Stomach (tissue), 9 donors: ENCODE results near the gene TMEM176A. TPM values are rescaled to one million over a fixed set of nuclear protein-coding genes. Genes with fewer than 3 reads are reported as not detected.
"Not testable (repeated sequence)": the region's sequence is repeated elsewhere in the genome, so short reads cannot be mapped to it uniquely, and the experiment has no call there.

Experiments used
- DNase-seq, 2 donors: peaks; one replicate each; pipeline versions ENCODE4 v3.0.0 to v3.0.0-alpha.2; 2013 to 2019
- H3K27ac ChIP-seq, 5 donors: fragments of 200-600 bp in 4 of 5; sonication (generic) in 4 of 5; one replicate each; pipeline ENCODE4 v1.5.1; 2013 to 2019; ENCODE audit warnings: mild to moderate bottlenecking in 1 of 5, moderate library complexity in 1 of 5
- H3K27me3 ChIP-seq, 3 donors: fragments of 200-600 bp; sonication (generic); one replicate each; pipeline ENCODE4 v1.5.1; 2017 to 2019; ENCODE audit warnings: mixed run types in 1 of 3
- H3K36me3 ChIP-seq, 4 donors: fragments of 200-600 bp; sonication (generic); 1 replicate in 3 of 4; 2 replicates in 1 of 4; pipeline ENCODE4 v1.5.1; 2016 to 2019
- H3K4me1 ChIP-seq, 4 donors: fragments of 200-600 bp; sonication (generic); one replicate each; pipeline ENCODE4 v1.5.1; 2016 to 2019
- H3K4me3 ChIP-seq, 4 donors: fragments of 200-600 bp; sonication (generic) in 3 of 4; one replicate each; pipeline ENCODE4 v1.5.1; 2016 to 2019; ENCODE audit warnings: mild to moderate bottlenecking in 1 of 4
- H3K9me3 ChIP-seq, 4 donors: fragments of 200-600 bp; sonication (generic); one replicate each; pipeline ENCODE4 v1.5.1; 2016 to 2019
- EP300 ChIP-seq: sonication (generic); formaldehyde crosslinking; IDR thresholded peaks from one replicate; pipeline ENCODE4 v1.6.1; 2017; ENCODE audit warnings: antibody characterized with exemption
- POLR2A ChIP-seq, 4 donors: fragments of 450-650 bp; IDR thresholded peaks; one replicate each; pipeline ENCODE4 v1.6.1; 2016; ENCODE audit warnings: antibody characterized with exemption in 4 of 4, control low read depth in 2 of 4, mild to moderate bottlenecking in 1 of 4, moderate library complexity in 1 of 4
- POLR2AphosphoS5 ChIP-seq, 3 donors: sonication (generic); formaldehyde crosslinking; IDR thresholded peaks; one replicate each; pipeline ENCODE4 v1.6.1; 2016; ENCODE audit warnings: antibody characterized with exemption in 3 of 3
- WGBS, 5 donors: extraction: QIAGEN DNeasy Blood & Tissue Kit in 3 of 5; methylation state at CpG; one replicate each; pipeline versions ENCODE4 v1.1.5 to v1.1.7; 2013 to 2018; 5-methylcytosine and 5-hydroxymethylcytosine counted together
- intact Hi-C: fragments of 100-400 bp; cut with DNase I; formaldehyde crosslinking; loops from one replicate; pipeline ENCODE4 v1.15.1; 2023; ENCODE audit warnings: low total_unique reads
- polyA plus RNA-seq, 3 donors: library from polyadenylated mRNA; stranded (reverse); fragments of 200-250 nt; gene quantifications; one replicate each; pipeline ENCODE4 v1.2.3, GENCODE V29; 2013
- total RNA-seq, 5 donors: library from RNA; depleted of rRNA; stranded (reverse); fragments of >200 nt; gene quantifications; one replicate each; pipeline versions ENCODE4 v1.1.0 to v1.2.3, GENCODE V29; 2014 to 2016
- TF ChIP-seq, protein P1 (sequence below), 7 experiments: fragments of 450-650 bp in 4 of 7; fragments of 200-600 bp in 3 of 7; sonication (generic) in 3 of 7; IDR thresholded peaks; one replicate each; pipeline ENCODE4 v1.5.1; 2016 to 2019; ENCODE audit warnings: antibody characterized with exemption in 7 of 7, control low read depth in 2 of 7, mild to moderate bottlenecking in 1 of 7
- donor health status: healthy with polysubstance abuse.
- donor health status: Bipolar disorder and iron deficiency.
- donor health status: healthy.

Gene TMEM176A
- total and polyA plus RNA-seq, 8 donors, result 14.7 to 116 (median 38.9) TPM

GRCh38 chr7:150806863-150807262 is 6.3 kb downstream of the TMEM176A start:
- Histone ChIP-seq H3K36me3 (peaks cover 0 to 30% (median 22%) of the 10 kb centered on the region in 4 donors), H3K27ac (no peak overlapping the region), H3K4me3 (no peak overlapping the region), H3K4me1 (peaks cover 0 to 9% (median 0%) of the 10 kb centered on the region in 4 donors), H3K9me3 (peaks cover 6 to 22% (median 19%) of the 10 kb centered on the region in 4 donors), H3K27me3 (peaks cover 0 to 15% (median 0%) of the 10 kb centered on the region in 3 donors)
- intact Hi-C loops, result no loop called here
- TF ChIP-seq POLR2AphosphoS5 (IDR thresholded peaks at IDR 0.05) (no peak), POLR2A (IDR thresholded peaks at IDR 0.05) (no peak), EP300 (no peak)
- TF ChIP-seq, protein P1, sequence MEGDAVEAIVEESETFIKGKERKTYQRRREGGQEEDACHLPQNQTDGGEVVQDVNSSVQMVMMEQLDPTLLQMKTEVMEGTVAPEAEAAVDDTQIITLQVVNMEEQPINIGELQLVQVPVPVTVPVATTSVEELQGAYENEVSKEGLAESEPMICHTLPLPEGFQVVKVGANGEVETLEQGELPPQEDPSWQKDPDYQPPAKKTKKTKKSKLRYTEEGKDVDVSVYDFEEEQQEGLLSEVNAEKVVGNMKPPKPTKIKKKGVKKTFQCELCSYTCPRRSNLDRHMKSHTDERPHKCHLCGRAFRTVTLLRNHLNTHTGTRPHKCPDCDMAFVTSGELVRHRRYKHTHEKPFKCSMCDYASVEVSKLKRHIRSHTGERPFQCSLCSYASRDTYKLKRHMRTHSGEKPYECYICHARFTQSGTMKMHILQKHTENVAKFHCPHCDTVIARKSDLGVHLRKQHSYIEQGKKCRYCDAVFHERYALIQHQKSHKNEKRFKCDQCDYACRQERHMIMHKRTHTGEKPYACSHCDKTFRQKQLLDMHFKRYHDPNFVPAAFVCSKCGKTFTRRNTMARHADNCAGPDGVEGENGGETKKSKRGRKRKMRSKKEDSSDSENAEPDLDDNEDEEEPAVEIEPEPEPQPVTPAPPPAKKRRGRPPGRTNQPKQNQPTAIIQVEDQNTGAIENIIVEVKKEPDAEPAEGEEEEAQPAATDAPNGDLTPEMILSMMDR (IDR thresholded peaks at IDR 0.05), result no peak
- WGBS, 5 donors, result 63 to 94% (median 83%) methylated on average over 2 of the region's 2 CpGs
- no peak for DNase-seq

- H3K27me3 ChIP-seq, H3K27ac ChIP-seq, intact Hi-C loops, H3K4me1 ChIP-seq: not testable (repeated sequence)
- peak; percentile 56 to 70 for DNase-seq
- peak overlapping the region in 1 of 4 donors; percentile 14 for H3K4me3 ChIP-seq
- H3K36me3 ChIP-seq, result peaks cover 0 to 30% (median 22%) of the 10 kb centered on the region in 4 donors
- 34 to 60% (median 43%) methylated on average over 12 to 13 of the region's 13 CpGs for WGBS, 5 donors
- peaks cover 8 to 22% (median 19%) of the 10 kb centered on the region in 4 donors for H3K9me3 ChIP-seq
Measured at GRCh38 chr7:150807616-150808438, 7.3 kb downstream of the TMEM176A start.

DNA sequence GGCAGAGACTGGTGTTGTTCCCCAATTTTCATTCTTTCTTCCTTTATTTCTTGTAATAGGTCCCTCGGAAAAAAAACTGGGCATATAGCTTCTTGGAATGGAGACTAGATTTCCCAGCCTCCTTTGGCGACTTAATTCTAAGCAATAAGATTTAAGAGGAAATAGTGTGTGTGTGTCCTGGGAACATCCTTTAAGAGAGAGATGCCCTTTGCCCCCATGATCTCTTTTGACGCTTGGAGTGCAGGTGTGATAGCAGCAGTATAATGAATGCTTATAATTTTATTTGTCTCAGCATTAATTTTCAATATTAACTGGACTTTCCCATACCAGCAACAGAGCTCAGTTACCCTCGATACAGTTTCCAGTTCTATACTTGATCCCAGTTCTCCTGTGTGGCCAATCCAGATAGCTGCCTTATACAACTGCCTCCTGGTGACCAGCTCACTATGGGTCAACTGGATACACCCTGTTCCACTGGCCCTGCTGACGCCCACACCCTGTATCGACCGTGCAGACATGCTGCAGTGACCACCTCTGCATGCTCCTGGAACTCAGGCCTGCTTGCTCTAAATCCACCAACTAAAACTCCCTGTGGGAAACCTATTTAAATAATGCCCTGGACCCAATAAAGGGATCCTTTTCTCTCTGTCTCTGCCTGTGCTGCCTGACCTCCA is 13.9 kb downstream of the TMEM176A start:
- H3K27me3 ChIP-seq, result no peaks in the 10 kb centered on the region
- H3K27ac ChIP-seq, result no peak overlapping the region
- 71 to 83% (median 75%) methylated on average over 7 of the region's 7 CpGs for WGBS, 5 donors
- H3K9me3 ChIP-seq, result peaks cover 0 to 21% (median 9%) of the 10 kb centered on the region in 4 donors
- H3K36me3 ChIP-seq, result no peaks in the 10 kb centered on the region
- no peak for TF ChIP-seq POLR2A (IDR thresholded peaks at IDR 0.05)
- no peak for TF ChIP-seq EP300
- TF ChIP-seq, protein P1 (IDR thresholded peaks at IDR 0.05), result no peak
- TF ChIP-seq POLR2AphosphoS5 (IDR thresholded peaks at IDR 0.05), result no peak
- no peaks in the 10 kb centered on the region for H3K4me1 ChIP-seq
- DNase-seq, result no peak
- intact Hi-C loops, result no loop called here
- no peak overlapping the region for H3K4me3 ChIP-seq

- WGBS, 5 donors, result 75 to 88% (median 75%) methylated on average over 2 of the region's 2 CpGs
- H3K36me3 ChIP-seq, result no peaks in the 10 kb centered on the region
- DNase-seq, result no peak
Measured at GRCh38 chr7:150818971-150819370, 18.4 kb downstream of the TMEM176A start.

More at GRCh38 chr7:150818971-150819370, 18.4 kb downstream of the TMEM176A start:
- peaks cover 0 to 21% (median 8%) of the 10 kb centered on the region in 4 donors for H3K9me3 ChIP-seq
- intact Hi-C loops, result no loop called here
- no peak overlapping the region for H3K27ac ChIP-seq
- no peaks in the 10 kb centered on the region for H3K4me1 ChIP-seq
- no peaks in the 10 kb centered on the region for H3K27me3 ChIP-seq
- no peak overlapping the region for H3K4me3 ChIP-seq
- TF ChIP-seq POLR2AphosphoS5 (IDR thresholded peaks at IDR 0.05) (no peak), POLR2A (IDR thresholded peaks at IDR 0.05) (no peak), EP300 (no peak)
- TF ChIP-seq, protein P1 (IDR thresholded peaks at IDR 0.05), result no peak
